Embryonic facial prominence (tissue), 1 donor: ENCODE measurements around the gene OR52E6.
A peak's percentile ranks its signal among the peaks of the same experiment; 100 is the strongest.

Experiments
- DNase-seq: peaks from one replicate; pipeline ENCODE4 v3.0.0-alpha.2; 2016; ENCODE audit errors: extremely low spot score

OR52E6 gene

DNA sequence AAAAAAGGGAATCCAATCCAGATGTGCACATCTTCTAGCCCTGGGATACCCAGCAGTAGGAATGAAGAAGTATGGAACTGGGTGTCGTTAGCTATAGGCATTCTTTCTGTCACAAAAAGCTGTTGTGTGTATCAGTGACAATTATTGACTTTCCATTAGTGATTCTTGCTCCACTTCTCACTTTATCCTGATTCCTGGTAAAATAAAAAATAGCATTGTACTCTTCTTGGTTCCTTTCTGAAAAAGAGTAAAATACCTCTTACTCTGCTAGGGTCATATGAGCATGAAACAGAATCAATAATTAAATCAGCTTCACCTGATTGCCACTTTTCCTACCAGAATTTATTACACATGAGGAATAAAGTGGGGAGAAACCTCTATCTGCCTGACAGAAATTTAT, at the start of gene OR52E6:
TSS of gene OR52E6 (minus strand) at position 101 of the 400 bp plus-strand sequence. CDS start at position 101, 0 bp downstream.
- no peak for DNase-seq

DNA sequence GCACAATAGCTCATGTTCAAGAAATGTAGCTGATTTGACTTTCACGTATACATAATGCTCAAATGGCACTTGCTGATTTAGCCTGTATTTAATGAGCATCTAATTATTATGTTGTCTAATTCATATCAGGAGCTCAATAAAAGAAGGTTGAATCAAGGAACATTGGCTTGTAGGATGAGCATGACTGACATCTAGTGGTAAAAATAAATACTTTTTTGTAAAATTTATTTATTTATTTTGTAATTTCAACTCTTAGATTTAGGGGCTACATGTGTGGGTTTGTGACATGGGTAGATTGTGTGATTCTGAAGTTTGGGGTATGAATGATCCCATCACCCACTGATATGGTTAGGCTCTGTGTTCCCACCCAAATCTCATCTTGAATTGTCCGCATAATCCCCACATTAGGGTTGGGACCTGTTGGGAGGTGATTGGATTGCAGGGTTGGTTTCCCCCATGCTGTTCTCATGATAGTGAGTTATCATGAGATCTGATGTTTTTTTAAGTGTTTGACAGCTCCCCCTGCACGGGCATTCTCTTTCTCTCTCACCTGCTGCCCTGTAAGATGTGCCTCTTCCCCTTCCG, 49.6 kb upstream of the OR52E6 start:
- no peak for DNase-seq

DNA sequence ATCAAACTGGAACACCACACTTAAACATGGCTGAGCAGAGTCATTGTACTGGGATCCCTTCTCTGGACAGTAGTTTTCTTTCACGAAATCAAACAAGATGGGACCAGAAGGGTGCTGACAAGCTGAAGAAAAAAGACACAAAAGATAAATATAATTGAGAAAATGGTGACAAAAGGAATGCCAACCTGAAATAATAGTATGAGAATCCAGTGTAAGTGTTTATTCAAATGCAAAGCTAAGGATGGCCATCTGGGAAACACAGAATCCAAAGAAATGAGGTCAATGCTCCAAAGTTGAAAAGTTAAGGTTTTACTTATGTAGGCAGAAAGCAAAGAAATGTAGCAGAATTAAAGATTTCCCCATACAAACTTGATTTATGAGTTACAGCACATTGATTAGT, 46.0 kb upstream of the OR52E6 start:
- DNase-seq = no peak

DNA sequence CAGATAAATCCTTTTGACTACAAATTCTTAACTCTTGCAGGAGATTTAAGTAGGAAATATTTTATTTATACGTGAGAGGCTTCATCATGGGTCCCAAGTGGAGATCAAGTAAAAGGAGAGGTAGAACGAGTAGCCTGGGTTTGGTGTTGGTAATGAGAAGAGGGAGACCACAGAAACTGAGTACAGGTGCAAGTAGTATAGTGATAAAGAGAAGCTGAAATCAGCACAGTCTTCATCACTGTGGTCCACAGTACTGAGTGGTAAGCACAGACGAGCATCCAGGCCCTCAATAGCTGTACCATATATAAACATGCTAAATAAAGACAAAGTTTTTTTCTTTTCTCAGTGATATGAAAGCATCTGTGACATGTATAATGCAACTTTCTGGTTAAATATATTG, 45.5 kb upstream of the OR52E6 start:
- no peak for DNase-seq

DNA sequence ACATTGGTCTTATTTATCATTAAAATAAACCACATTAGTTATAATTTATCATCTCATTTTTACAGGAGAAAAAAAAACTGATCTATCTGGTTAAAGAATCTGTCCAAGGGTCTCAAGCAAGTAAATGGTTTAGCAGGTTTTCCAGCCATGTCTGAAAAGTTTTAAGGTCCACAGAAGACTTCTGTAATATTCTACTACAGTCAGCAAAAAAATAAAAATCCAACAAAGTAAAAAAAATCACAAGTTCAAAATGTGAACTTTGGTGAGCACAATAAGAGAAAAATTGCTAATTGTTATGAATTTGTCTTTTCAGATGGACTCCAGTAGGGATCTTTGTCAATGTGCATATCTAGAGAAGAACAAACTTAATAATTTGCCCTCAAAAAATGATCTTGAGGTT, 40.1 kb upstream of the OR52E6 start:
- DNase-seq = no peak

DNA sequence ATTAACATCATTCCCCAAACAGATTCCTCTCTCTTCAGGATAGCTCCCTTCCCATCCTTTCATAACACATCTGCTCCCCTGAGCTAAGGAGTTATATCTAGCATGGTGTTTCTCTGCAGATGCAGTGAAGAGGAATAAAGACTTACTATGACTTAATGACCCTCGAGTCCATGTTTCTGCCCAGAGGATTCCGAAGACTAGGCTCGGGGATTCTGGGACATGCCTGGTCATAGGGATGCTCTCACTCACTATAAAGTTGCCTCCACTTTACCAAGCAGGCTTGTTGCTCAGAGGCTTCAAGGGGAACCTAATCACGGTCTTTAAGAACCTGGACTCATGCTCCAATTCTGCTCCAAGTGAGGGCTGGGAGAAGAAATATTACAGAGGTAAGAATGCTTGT, 38.6 kb upstream of the OR52E6 start, which contains the start of gene OR52E4:
TSS of gene OR52E4 (plus strand) at position 301 of the 400 bp plus-strand sequence. CDS start 3,664 bp downstream, outside the sequence.
- DNase-seq = no peak

DNA sequence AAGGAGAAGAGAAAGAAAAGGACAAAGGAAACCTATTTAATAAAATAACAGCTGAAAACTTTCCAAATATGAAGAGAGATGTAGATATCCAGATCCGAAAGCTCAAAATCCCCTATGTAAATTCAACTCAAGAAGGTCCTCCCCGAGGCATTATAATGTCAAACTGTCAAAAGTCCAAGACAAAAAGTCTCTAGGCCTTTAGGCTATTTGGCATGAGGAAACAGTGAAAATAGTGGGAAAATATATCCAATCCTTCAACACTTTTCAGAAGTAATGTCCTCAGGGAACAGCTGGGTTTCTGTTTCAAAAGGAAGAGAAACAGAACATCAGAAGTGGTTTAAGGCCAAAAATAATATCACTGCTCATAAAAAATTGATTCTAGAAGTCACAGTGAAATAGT, 36.9 kb upstream of the OR52E6 start:
- DNase-seq = no peak

DNA sequence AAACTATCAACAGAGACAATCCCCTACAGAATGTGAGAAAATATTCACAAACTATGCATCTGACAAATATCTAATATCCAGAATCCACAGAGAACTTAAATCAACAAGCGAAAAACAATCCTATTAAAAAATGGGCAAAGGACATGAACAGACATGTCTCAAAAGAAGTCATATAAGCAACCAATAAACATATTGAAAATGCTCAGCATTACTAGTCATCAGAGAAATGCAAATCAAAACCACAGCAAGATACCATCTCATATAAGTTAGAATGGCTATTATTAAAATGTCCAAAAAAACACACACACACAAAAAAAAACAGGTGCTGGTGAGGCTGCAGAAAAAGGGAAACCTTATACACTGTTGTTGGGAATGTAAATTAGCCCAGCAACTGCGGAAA, 24.1 kb upstream of the OR52E6 start:
- no peak for DNase-seq

DNA sequence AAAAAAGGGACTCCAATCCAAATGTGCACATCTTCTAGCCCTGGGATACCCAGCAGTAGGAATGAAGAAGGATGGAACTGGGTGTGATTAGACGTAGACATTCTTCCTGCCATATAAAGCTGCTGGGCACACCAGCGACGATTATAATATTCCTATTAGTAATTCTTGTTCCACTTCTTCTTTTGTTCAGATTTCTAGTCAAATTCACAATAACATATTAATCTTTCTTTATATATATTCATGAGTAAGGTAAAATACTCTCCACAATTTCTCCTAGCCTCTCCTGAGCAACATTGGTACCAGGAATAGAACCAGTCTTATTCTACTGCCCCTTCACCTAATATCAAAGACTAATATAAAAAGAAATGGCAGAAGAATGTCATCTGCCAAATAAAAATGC, 15.9 kb upstream of the OR52E6 start, which contains the start of gene OR52E8:
TSS of gene OR52E8 (minus strand) at position 101 of the 400 bp plus-strand sequence. CDS start at position 101, 0 bp downstream.
- no peak for DNase-seq

DNA sequence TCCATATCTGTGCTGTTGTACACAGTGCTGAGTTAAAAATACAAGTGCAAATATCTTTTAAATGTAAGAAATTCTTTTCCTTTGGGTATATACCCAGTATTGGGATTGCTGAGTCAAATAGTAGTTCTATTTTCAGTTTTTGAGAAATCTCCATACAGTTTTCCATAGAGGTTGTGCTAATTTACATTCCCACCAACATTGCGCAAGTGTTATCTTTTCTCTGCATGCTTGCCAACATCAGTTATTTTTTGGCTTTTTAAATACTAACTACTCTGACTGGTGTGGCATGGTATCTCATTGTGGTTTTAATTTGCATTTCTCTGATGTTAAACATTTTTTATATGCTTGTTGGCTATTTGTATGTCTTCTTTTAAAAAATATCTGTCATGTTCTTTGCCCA, 9.3 kb upstream of the OR52E6 start:
- no peak for DNase-seq

DNA sequence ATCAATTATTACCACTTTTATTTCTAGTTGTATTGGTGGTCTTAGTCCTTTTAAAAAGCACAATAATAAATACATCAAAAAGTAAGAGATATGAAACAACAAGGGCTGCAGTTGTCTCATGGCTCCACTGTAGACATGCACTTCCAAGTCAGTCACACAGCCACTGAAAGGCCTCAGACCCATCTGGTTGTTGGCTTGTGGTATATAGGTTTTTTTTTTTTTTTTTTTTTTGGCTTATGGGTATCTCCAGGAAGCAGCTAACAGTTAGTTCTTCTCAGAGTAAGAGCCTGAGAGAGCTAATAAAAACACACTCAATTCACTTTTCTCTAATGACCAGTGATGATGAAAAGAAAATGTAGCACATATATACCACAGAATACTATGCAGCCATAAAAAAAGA, 6.0 kb upstream of the OR52E6 start:
- no peak for DNase-seq

DNA sequence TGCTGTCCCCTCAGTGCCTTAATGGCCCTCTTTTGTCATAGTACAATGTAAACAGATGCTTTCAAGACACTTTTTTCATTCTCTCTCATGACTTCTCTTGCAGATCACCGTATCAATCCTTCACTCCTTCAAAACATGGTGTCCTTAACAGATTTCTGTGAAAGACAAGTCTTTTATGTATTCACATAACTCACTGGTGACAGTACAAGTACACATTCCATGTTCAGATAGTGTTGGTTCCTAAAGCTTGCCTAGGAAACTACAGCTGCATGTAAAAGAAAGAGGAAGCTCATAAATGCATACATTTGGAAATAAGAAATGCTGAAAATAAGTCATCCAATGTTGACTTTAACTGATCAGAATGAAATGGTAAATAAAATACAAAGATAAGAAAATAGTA, 5.0 kb upstream of the OR52E6 start:
- DNase-seq = no peak

DNA sequence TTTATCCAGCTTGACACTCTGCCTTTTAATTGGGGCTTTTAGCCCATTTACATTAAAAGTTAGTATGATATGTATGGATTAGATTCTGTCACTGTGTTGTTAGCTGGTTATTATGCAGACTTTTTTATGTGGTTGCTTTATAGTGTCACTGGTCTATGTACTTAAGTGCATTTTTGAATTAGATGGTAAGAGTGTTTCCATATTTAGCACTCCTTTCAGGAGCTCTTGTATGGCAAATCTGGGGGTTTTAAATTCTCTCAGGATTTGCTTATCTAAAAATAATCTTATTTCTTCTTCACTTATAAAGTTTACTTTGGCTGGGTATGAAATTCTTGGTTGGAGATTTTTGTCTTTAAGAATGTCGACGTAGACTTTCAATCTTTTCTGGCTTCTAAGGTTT, 4.0 kb downstream of the OR52E6 start:
- no peak for DNase-seq

DNA sequence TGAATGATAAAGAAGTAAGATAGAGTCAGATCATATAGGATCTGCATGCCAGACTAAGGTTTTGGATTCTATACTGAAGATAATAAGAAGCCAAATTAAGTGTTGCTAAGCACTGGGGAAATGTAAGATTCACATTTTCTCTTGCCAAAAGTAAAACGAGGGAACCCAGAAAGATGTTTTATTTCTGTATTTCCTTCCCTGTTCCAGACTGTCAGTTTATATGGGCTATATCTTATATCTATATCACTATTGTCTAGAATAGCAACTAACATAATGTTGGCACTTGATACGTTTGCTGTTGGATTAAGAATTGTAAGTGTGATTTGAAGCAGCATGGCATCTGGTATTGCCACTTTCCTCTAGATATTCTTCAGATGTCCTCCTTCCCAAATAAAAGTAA, 8.3 kb downstream of the OR52E6 start:
- no peak for DNase-seq

DNA sequence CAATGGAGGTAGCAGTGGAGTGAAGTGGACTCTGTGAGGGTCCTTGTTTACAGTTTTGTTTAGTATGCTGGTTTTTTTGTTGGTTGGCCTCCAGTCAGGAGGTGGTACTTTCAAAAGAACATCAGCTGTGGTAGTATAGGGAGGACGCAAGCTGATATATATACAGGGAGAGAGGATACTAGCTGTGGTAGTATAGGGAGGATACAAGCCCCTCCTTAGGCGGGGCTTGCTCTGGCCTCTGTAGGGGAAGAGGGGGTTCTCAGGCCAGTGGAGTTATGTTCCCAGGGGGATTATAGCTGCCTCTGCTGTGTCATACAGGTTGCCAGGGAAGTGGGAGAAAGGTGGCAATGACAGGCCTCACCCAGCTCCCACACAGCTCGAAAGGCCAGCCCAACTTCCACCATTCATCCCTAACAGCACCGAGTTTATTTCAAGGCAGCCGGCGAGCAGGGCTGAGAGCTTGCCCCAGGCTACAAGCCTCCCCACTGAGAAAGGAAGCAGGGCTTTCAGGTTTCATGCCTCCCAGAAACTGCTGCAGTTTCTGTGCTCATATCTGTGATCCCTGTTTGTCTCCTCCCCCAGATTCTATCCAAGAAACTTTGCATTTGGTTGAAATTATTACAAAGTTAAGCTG, 10.4 kb downstream of the OR52E6 start:
- no peak for DNase-seq

DNA sequence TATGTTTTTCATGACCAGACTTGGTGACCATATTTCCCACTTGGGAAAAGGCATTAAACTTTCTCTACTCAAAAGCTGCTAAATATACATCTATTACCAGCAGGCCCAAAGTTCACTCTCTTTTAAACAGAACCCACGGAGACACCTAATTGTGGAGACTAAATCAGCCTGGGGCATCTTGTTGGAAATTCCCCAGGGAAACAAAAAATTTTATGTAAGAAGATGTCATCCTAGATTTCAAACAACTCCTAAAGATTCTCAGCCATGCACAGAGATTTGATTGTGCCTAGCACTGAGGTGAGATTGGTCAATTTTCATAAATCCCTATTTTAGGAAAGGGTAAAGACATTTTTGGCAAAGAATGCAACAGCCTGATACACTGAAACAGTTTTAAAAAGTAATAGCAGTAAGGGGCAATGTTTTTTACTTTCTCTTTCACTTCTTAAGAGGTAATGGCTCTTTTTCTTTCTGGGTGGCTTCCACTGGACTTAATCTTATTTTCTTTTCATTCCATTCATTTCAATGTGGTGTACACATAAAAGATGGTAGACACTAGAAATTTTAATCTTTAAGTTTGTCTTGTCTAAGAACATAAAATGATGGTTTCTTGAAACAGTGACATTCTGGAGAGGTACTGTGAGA, 23.3 kb downstream of the OR52E6 start:
- no peak for DNase-seq

DNA sequence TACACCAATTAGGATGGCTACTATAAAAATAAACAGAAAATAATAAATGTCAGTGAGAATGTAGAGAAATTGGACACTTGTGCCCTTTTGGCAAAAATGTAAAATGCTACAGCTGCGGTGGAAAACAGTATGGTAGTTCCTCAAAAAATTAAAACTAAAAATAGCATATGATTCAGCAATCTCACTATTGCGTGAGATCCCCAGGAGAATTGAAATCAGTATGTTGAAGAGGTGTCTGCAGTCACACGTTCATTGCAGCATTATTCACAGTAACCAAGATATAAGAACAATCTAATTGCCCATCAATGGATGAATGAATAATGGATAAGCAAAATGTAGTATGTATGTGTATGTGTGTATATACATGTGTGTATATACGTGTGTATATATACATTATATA, 26.2 kb downstream of the OR52E6 start:
- DNase-seq = no peak

DNA sequence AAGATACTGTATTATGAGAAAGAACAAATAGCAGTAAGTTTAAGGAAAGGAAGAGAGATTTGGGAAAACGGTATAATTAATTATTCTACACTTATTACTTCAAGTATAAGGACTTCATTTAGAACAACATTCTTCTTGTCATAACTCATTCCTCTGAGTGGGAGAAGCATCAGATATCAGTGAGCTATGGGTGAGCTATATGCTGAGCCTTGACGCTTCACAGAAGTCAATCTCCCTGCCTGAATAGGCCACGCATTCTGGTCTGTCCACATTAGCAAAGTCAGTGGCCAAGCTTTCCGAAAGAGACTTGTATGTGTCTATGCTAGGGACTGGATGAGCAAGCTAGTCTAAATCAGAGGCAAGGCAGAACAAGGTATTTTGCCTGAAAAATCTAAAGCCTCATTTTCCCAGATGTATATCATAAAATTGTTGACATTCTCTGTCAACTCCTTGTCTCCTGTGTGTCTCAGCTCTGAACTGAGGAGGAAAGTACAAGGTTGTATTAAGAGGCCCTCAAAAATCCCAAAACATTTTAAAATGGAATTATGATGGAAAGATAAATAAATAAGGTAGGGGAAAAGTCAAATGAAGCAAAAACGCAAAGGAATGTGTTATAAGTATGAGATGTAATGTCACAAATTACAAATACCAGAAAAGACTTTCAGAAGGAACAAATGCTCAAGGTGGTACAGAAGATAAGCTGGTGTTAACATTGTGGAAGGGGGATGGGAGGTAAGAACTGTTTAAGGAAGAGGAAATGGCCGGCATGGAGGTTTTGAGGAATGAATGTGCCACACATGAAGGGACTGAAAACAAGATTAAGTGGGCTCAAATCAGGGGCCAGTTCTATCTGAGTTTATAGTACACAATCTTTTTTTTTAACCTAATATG, 31.5 kb downstream of the OR52E6 start:
- DNase-seq = no peak

DNA sequence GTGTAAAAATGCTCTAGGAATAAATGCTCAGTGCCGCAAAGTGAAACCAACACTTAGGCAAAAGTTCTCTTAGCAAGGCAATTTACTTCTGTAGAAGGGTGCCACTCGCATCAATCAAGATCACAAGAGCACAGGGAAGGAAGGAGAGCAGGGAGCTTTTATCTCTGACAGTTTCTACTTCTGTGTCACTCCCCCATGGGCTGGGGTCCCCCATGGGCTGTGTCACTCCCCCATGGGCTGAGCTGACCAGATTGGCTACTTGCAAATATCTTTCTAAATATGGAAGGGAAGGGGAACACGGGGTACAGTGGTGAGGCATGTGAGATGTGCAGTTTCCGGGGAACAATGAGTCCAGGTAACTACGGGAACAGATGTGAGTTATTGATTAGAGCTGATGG, 32.6 kb downstream of the OR52E6 start:
- no peak for DNase-seq

DNA sequence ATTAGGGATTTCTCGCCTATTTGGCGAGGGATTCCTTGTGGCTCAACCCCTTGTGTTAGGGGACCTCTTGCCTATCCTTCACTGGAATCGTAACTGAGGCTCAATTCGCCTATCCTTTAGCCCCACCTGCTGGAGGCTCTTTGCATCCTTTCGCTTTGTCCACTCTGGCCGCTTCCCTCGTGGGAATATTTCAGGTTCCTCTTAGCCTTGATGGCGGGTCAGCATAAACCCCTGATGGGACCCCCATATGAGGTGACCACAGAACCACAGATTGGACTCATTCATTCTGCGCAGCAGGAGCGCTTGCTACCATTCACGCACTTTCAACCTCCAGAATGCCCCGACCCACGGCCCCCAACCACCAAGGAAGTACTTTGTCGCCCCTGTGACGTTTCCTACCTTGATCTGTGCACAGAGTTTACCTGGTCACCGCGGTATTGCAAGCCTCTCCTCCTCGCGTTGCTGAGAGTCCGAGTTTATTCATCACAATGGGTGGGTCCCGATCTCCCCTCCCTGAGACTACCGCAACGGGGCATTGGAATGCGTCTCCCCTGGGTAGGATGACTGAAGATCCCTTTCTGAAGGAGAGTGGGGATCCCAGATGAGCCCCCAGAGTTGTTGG, 33.1 kb downstream of the OR52E6 start, which contains the start of gene OR52N2:
TSS of gene OR52N2 (plus strand) at position 425 of the 622 bp plus-strand sequence. CDS start 11,412 bp downstream, outside the sequence.
- DNase-seq = peak; percentile 22

DNA sequence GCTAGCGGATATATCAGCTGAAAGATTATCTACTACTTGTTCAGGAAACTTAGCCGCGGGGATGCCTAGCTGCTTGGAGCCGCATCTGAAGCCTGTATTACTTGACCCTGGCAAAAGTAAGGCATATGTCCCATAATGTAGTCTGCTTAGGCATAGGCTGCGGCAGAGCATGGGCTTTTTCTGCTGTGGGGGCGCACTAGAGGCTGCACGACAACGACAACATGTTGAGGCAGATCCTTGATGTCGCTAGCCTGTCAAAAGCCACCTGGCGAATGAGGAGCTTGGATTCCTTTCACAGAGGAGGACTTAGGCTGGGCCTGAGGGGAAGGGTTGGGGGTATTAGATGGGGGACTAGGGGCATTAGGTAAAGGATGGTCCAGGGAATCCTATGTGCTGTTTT, 34.1 kb downstream of the OR52E6 start:
- DNase-seq = no peak

DNA sequence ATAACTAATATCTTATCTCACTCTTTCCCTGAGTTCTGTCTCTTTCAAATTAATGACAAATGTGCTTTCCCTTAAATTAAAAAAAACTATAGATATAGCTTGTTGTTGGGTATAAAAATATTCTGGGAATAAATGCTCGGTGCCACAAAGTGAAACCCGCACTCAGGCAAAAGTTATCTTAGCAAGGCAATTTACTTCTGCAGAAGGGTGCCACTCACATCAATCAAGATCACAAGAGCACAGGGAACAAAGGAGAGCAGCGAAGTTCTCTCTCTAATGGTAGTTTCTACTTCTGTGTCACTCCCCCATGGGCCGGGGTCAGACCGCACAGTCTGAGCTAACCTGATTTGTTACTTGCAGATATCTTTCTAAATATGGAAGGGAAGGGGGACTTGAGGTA, 37.7 kb downstream of the OR52E6 start:
- DNase-seq = no peak
